GM12891 (cell line): Measurements from ENCODE around the gene GPR55.

Experiments used
- PAX5 ChIP-seq: IDR thresholded peaks from 2 replicates; pipeline ENCODE4 v1.6.1; 2011; ENCODE audit warnings: low read length, moderate library complexity, mild to moderate bottlenecking; ENCODE audit not compliant: insufficient read depth, severe bottlenecking
- POLR2A ChIP-seq: IDR thresholded peaks from 2 replicates; pipeline ENCODE4 v1.6.1; 2011; ENCODE audit warnings: low read depth, low read length, control low read depth
- POLR2AphosphoS5 ChIP-seq: IDR thresholded peaks from 2 replicates; pipeline ENCODE4 v1.6.1; 2011; ENCODE audit warnings: low read depth, low read length, control low read depth
- POU2F2 ChIP-seq: IDR thresholded peaks from 2 replicates; pipeline ENCODE4 v1.6.1; 2011; ENCODE audit warnings: low read depth, mild to moderate bottlenecking, control low read depth, low read length, moderate library complexity
- SPI1 ChIP-seq: IDR thresholded peaks from 2 replicates; pipeline ENCODE4 v1.6.1; 2011; ENCODE audit warnings: low read depth, low read length, control low read depth
- TAF1 ChIP-seq: IDR thresholded peaks from 2 replicates; pipeline ENCODE4 v1.6.1; 2011; ENCODE audit warnings: low read depth, low read length, control low read depth

DNA sequence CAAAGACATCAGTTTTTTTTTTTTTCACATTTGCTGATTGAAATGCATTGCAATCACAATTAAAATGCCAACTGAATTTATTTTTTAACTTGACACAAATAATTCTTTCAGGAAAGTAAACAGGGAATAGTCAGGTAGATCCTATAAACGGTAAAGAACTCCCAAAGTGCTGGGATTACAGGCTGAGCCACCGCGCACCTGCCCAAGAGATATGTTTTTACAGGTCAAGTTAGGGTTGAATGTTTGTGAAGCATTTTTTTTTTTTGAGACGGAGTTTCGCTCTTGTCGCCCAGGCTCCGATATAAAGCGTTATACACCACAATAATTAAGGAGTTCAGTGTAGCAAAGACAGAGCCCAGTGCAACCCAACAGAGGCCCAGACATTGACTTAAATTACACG, 45.2 kb downstream of the GPR55 start:
- no peak for TF ChIP-seq SPI1
- TF ChIP-seq POLR2A = no peak
- TF ChIP-seq PAX5 = no peak
- TF ChIP-seq POLR2AphosphoS5 = no peak
- TF ChIP-seq TAF1 = no peak
- TF ChIP-seq POU2F2 = no peak
